GM23248 (cell line): ENCODE measurements around the gene C5orf58.

Experiments
- EZH2 ChIP-seq: fragments of 200-600 bp; sonication (generic); IDR thresholded peaks from 2 replicates; pipeline ENCODE4 v1.6.1; 2018; ENCODE audit warnings: antibody characterized with exemption, mild to moderate bottlenecking; ENCODE audit not compliant: insufficient read depth, poor library complexity, severe bottlenecking
- EZH2phosphoT487 ChIP-seq: fragments of 200-600 bp; sonication (generic); IDR thresholded peaks from 2 replicates; pipeline ENCODE4 v1.6.1; 2018; ENCODE audit warnings: antibody characterized with exemption, moderate library complexity, mild to moderate bottlenecking, low read depth; ENCODE audit not compliant: insufficient read depth

GRCh38 chr5:170273968-170274710 is 41.4 kb downstream of the C5orf58 start:
- TF ChIP-seq EZH2 (no peak), EZH2phosphoT487 (no peak)
